ENCODE data around the gene ABLIM1. TPM values are rescaled to one million over a fixed set of nuclear protein-coding genes. Genes with fewer than 3 reads are reported as not detected.
A peak's percentile ranks its signal among the peaks of the same experiment; 100 is the strongest.

The ABLIM1 gene
- total RNA-seq, 6 experiments from 2014 or later: 38.8 to 76.5 (median 50.6) TPM

- H3K27me3 ChIP-seq: no peaks in the 10 kb centered on the region
- TF ChIP-seq, protein P1, sequence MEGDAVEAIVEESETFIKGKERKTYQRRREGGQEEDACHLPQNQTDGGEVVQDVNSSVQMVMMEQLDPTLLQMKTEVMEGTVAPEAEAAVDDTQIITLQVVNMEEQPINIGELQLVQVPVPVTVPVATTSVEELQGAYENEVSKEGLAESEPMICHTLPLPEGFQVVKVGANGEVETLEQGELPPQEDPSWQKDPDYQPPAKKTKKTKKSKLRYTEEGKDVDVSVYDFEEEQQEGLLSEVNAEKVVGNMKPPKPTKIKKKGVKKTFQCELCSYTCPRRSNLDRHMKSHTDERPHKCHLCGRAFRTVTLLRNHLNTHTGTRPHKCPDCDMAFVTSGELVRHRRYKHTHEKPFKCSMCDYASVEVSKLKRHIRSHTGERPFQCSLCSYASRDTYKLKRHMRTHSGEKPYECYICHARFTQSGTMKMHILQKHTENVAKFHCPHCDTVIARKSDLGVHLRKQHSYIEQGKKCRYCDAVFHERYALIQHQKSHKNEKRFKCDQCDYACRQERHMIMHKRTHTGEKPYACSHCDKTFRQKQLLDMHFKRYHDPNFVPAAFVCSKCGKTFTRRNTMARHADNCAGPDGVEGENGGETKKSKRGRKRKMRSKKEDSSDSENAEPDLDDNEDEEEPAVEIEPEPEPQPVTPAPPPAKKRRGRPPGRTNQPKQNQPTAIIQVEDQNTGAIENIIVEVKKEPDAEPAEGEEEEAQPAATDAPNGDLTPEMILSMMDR (IDR thresholded peaks at IDR 0.05): peak; percentile 72 to 96 (median 93)
- no peak for TF ChIP-seq POLR2A (IDR thresholded peaks at IDR 0.05)
- no peaks in the 10 kb centered on the region for H3K9me3 ChIP-seq
- peak; percentile 60 to 77 (median 64) for DNase-seq
- H3K27ac ChIP-seq: peak overlapping the region in 1 of 3 donors; percentile 61
- ATAC-seq: peak; percentile 85 to 90 (median 86)
- H3K4me3 ChIP-seq: no peak overlapping the region
- H3K36me3 ChIP-seq: peaks cover 0 to 7% (median 3%) of the 10 kb centered on the region in 4 donors
- peaks cover 0 to 37% (median 12%) of the 10 kb centered on the region in 4 donors for H3K4me1 ChIP-seq
- intact Hi-C loops (cut with DNase I): loop anchor here in 1 of 2 donors (10.0 kb wide), 2 partner anchors 74 to 224 kb away; no protein-coding TSS in a partner anchor
- WGBS (ENCODE audit: insufficient coverage, low coverage, low lambda C conversion rate, missing lambda C conversion rate): 27% methylated on average over 11 of the region's 11 CpGs
These were observed 186.8 kb downstream of the ABLIM1 start for GRCh38 chr10:114470956-114471905.

DNA sequence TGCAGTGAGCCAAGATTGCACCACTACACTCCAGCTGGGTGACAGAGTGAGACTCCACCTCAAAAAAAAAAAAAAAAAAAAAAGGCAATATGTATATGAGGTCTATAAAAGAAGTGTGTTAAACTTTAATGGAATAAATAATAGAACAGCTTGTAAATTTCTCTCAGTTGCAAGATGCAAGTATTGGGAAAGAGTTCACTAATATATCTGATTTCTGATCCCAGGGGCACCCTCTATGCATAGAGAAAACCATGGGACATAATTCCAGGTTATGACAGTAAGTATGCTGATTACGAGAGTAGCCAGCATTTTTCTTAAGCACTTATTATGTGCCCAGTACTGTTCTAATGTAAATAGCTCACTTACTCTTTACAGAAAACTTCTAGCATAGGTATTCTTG lies 187.7 kb downstream of the ABLIM1 start:
- H3K4me1 ChIP-seq: peaks cover 0 to 37% (median 12%) of the 10 kb centered on the region in 4 donors
- DNase-seq (no peak), ATAC-seq (no peak)
- no peak overlapping the region for H3K4me3 ChIP-seq
- intact Hi-C loops (cut with DNase I): loop anchor here in 1 of 2 donors (10.0 kb wide), 2 partner anchors 74 to 224 kb away; no protein-coding TSS in a partner anchor
- H3K36me3 ChIP-seq: peaks cover 0 to 12% (median 6%) of the 10 kb centered on the region in 4 donors
- H3K9me3 ChIP-seq: no peaks in the 10 kb centered on the region
- H3K27me3 ChIP-seq: no peaks in the 10 kb centered on the region
- H3K27ac ChIP-seq: no peak overlapping the region
- WGBS (ENCODE audit: insufficient coverage, low coverage, low lambda C conversion rate, missing lambda C conversion rate): 100% methylated on average over 1 of the region's 1 CpG
- TF ChIP-seq POLR2A (IDR thresholded peaks at IDR 0.05): no peak
- TF ChIP-seq, protein P1 (IDR thresholded peaks at IDR 0.05): no peak

- Histone ChIP-seq H3K36me3 (peaks cover 0 to 36% (median 11%) of the 10 kb centered on the region in 4 donors), H3K4me3 (no peak overlapping the region), H3K9me3 (no peaks in the 10 kb centered on the region), H3K27me3 (no peaks in the 10 kb centered on the region), H3K27ac (no peak overlapping the region), H3K4me1 (no peaks in the 10 kb centered on the region)
- intact Hi-C loops (cut with DNase I): no loop called here
- TF ChIP-seq, protein P1 (IDR thresholded peaks at IDR 0.05): peak; percentile 19 to 39 (median 26)
- no peak for TF ChIP-seq POLR2A (IDR thresholded peaks at IDR 0.05)
- no peak for DNase-seq
- ATAC-seq: peak; percentile 34 to 56 (median 47)
- 89% methylated on average over 3 of the region's 3 CpGs for WGBS (ENCODE audit: insufficient coverage, low coverage, low lambda C conversion rate, missing lambda C conversion rate)
These were observed 199.1 kb downstream of the ABLIM1 start for GRCh38 chr10:114458955-114459354.

- Histone ChIP-seq H3K4me3 (no peak overlapping the region), H3K9me3 (no peaks in the 10 kb centered on the region), H3K4me1 (no peaks in the 10 kb centered on the region), H3K27ac (no peak overlapping the region), H3K27me3 (no peaks in the 10 kb centered on the region), H3K36me3 (peaks cover 0 to 30% (median 8%) of the 10 kb centered on the region in 4 donors)
- intact Hi-C loops (cut with DNase I): no loop called here
- no peak for ATAC-seq
- no peak for DNase-seq
- TF ChIP-seq POLR2A (IDR thresholded peaks at IDR 0.05): no peak
- TF ChIP-seq, protein P1 (IDR thresholded peaks at IDR 0.05): no peak
- WGBS (ENCODE audit: insufficient coverage, low coverage, low lambda C conversion rate, missing lambda C conversion rate): 98% methylated on average over 9 of the region's 9 CpGs
These were observed 199.7 kb downstream of the ABLIM1 start for GRCh38 chr10:114458216-114458920.
